ENCODE data around the gene TRMT1. TPM values are rescaled to one million over a fixed set of nuclear protein-coding genes. Genes with fewer than 3 reads are reported as not detected.
A peak's percentile ranks its signal among the peaks of the same experiment; 100 is the strongest.

TRMT1 gene
- total RNA-seq, 1 experiment from 2014 or later = 36.5 TPM

- peaks cover 16% of the 10 kb centered on the region for H3K4me1 Mint-ChIP-seq (ENCODE audit: low read depth, unreplicated experiment)
- BruUV-seq (replicated peaks) = no TSS peak
- peak; percentile 56 for DNase-seq
- intact Hi-C loops (cut with micrococcal nuclease; ENCODE audit: unreplicated experiment) = no loop called here
- CTCF ChIA-PET = no interaction called here
- H3K27ac Mint-ChIP-seq (ENCODE audit: unreplicated experiment) = no peak overlapping the region
- H3K27me3 Mint-ChIP-seq (ENCODE audit: unreplicated experiment) = no peaks in the 10 kb centered on the region
- H3K4me3 Mint-ChIP-seq (ENCODE audit: low read depth, unreplicated experiment) = peak overlapping the region; percentile 85
- TF ChIP-seq, protein P1, sequence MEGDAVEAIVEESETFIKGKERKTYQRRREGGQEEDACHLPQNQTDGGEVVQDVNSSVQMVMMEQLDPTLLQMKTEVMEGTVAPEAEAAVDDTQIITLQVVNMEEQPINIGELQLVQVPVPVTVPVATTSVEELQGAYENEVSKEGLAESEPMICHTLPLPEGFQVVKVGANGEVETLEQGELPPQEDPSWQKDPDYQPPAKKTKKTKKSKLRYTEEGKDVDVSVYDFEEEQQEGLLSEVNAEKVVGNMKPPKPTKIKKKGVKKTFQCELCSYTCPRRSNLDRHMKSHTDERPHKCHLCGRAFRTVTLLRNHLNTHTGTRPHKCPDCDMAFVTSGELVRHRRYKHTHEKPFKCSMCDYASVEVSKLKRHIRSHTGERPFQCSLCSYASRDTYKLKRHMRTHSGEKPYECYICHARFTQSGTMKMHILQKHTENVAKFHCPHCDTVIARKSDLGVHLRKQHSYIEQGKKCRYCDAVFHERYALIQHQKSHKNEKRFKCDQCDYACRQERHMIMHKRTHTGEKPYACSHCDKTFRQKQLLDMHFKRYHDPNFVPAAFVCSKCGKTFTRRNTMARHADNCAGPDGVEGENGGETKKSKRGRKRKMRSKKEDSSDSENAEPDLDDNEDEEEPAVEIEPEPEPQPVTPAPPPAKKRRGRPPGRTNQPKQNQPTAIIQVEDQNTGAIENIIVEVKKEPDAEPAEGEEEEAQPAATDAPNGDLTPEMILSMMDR (IDR thresholded peaks at IDR 0.05; ENCODE audit: unreplicated experiment) = no peak
- no peaks in the 10 kb centered on the region for H3K9me3 Mint-ChIP-seq (ENCODE audit: low read depth, unreplicated experiment)
- H3K36me3 Mint-ChIP-seq (ENCODE audit: insufficient read depth, unreplicated experiment) = peaks cover 46% of the 10 kb centered on the region
Measured at GRCh38 chr19:13118424-13119193, 2.1 kb upstream of the TRMT1 start.

- no peaks in the 10 kb centered on the region for H3K27me3 Mint-ChIP-seq (ENCODE audit: unreplicated experiment)
- H3K4me3 Mint-ChIP-seq (ENCODE audit: low read depth, unreplicated experiment) = peak within 1 kb of the TSS; percentile 85
- peaks cover 46% of the 10 kb centered on the region for H3K36me3 Mint-ChIP-seq (ENCODE audit: insufficient read depth, unreplicated experiment)
- peak; percentile 89 for DNase-seq
- CTCF ChIA-PET = interaction anchor here (0.6 kb wide), 1 partner anchor 32 kb away, joined by 4 read pairs; the partner anchor contains the start of genes IER2 and STX10
- H3K27ac Mint-ChIP-seq (ENCODE audit: unreplicated experiment) = no peak within 1 kb of the TSS
- no TSS peak for BruUV-seq (replicated peaks)
- TF ChIP-seq, protein P1 (IDR thresholded peaks at IDR 0.05; ENCODE audit: unreplicated experiment) = no peak
- intact Hi-C loops (cut with micrococcal nuclease; ENCODE audit: unreplicated experiment) = no loop called here
- H3K4me1 Mint-ChIP-seq (ENCODE audit: low read depth, unreplicated experiment) = peaks cover 16% of the 10 kb centered on the region
- H3K9me3 Mint-ChIP-seq (ENCODE audit: low read depth, unreplicated experiment) = no peaks in the 10 kb centered on the region
Measured at GRCh38 chr19:13117772-13118423, 1.4 kb upstream of the TRMT1 start, which contains the start of gene NACC1. NACC1 (plus strand) TSS chr19:13118264; CDS start chr19:13135208, 16,944 bp downstream.

DNA sequence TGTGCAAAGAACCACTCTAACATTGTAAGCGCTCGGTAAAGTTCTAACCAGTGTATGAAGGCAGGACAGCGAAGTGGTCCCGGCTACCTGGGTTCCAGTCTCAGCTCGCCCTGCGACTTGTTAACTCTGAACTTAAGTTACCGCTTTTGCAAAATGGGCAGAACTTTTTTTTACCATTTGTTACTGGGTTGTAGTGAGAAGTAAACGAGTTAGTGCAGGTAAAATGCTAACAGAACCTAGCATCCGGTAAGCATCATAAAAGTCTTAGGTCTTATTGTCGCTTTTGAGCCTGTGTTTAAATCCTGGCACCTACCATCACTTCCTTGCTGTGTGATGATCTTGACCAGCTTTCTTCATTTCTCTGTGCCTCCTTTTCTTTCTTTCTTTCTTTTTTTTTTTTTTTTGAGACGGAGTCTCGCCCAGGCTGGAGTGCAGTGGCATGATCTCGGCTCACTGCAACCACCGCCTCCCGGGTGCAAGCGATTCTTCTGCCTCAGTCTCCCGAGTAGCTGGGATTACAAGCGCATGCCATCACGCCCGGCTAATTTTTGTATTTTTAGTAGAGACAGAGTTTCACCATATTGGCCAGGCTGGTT is 734 bp upstream of the TRMT1 start:
- H3K4me3 Mint-ChIP-seq (ENCODE audit: low read depth, unreplicated experiment) = peak overlapping the region; percentile 85
- no peaks in the 10 kb centered on the region for H3K27me3 Mint-ChIP-seq (ENCODE audit: unreplicated experiment)
- TF ChIP-seq, protein P1 (IDR thresholded peaks at IDR 0.05; ENCODE audit: unreplicated experiment) = no peak
- CTCF ChIA-PET = interaction anchor here (0.6 kb wide), 2 partner anchors 33 to 116 kb away, joined by 4 read pairs; partner anchors contain the start of genes IER2 and STX10
- no TSS peak for BruUV-seq (replicated peaks)
- H3K9me3 Mint-ChIP-seq (ENCODE audit: low read depth, unreplicated experiment) = no peaks in the 10 kb centered on the region
- H3K36me3 Mint-ChIP-seq (ENCODE audit: insufficient read depth, unreplicated experiment) = peaks cover 44% of the 10 kb centered on the region
- H3K27ac Mint-ChIP-seq (ENCODE audit: unreplicated experiment) = peak overlapping the region; percentile 89
- peaks cover 11% of the 10 kb centered on the region for H3K4me1 Mint-ChIP-seq (ENCODE audit: low read depth, unreplicated experiment)
- DNase-seq = no peak
- intact Hi-C loops (cut with micrococcal nuclease; ENCODE audit: unreplicated experiment) = no loop called here

DNA sequence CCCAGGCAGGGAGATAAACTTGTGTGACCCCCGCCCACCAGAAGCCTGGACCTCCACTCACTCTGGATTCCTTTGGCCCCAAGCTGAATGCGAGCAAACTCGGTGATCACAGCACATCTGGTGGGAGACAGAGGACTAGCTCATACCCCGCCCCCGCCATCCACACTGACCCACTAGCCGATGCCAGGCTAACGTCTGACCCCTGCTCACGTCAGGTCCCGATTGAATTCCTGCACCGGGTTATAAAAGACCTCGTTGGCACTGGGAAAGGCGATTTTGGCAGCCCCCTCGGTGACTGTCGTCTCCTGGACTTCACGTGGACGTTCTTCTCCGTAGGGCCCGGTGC is 631 bp downstream of the TRMT1 start:
- intact Hi-C loops (cut with micrococcal nuclease; ENCODE audit: unreplicated experiment) = no loop called here
- H3K36me3 Mint-ChIP-seq (ENCODE audit: insufficient read depth, unreplicated experiment) = peaks cover 49% of the 10 kb centered on the region

More for the DNA sequence above, 631 bp downstream of the TRMT1 start:
- Mint-ChIP-seq H3K4me3 (ENCODE audit: low read depth, unreplicated experiment) (peak overlapping the region; percentile 85), H3K4me1 (ENCODE audit: low read depth, unreplicated experiment) (peaks cover 9% of the 10 kb centered on the region), H3K27ac (ENCODE audit: unreplicated experiment) (peak overlapping the region; percentile 89), H3K27me3 (ENCODE audit: unreplicated experiment) (no peaks in the 10 kb centered on the region), H3K9me3 (ENCODE audit: low read depth, unreplicated experiment) (no peaks in the 10 kb centered on the region)
- CTCF ChIA-PET = no interaction called here
- TF ChIP-seq, protein P1 (IDR thresholded peaks at IDR 0.05; ENCODE audit: unreplicated experiment) = no peak
- no peak for DNase-seq
- BruUV-seq (replicated peaks) = no TSS peak
